NCI-H2081 (cell line): ENCODE results near the gene PCDHGB7.
A peak's percentile ranks its signal among the peaks of the same experiment; 100 is the strongest.
"Not testable (repeated sequence)": the region's sequence is repeated elsewhere in the genome, so short reads cannot be mapped to it uniquely, and the experiment has no call there.

Experiments
- DNase-seq, 2 experiments: peaks; one replicate each; lab custom pipeline; 2025; lab: John Stamatoyannopoulos, UW

Gene PCDHGB7

DNA sequence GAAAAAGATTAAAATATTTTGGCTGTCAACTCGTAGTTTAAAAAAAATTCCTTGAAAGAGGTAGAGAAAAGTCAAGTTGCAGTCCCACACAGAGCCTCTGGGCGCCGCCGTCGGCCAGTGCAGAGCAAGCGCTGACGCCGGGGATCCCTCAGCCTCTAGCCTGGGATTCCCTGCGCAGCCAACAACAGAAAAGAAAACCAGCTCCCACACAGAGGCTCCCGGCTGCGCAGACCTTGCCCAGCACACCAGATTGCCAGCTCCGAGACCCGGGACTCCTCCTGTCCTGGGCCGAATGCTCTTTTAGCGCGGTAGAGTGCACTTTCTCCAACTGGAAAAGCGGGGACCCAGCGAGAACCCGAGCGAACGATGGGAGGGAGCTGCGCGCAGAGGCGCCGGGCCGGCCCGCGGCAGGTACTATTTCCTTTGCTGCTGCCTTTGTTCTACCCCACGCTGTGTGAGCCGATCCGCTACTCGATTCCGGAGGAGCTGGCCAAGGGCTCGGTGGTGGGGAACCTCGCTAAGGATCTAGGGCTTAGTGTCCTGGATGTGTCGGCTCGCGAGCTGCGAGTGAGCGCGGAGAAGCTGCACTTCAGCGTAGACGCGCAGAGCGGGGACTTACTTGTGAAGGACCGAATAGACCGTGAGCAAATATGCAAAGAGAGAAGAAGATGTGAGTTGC is at the start of gene PCDHGB7:
PCDHGB7 (plus strand) TSS at position 184 of the 679 bp plus-strand sequence; CDS start at position 367, 183 bp downstream.
- peak; percentile 58 to 73 for DNase-seq

GRCh38 chr5:141369994-141370848 is 47.3 kb upstream of the PCDHGB7 start, which contains the start of gene PCDHGB3:
Gene PCDHGB3, plus strand, starts transcription at chr5:141370242. Its CDS starts 153 bp downstream, at chr5:141370395.
- no peak for DNase-seq

DNA sequence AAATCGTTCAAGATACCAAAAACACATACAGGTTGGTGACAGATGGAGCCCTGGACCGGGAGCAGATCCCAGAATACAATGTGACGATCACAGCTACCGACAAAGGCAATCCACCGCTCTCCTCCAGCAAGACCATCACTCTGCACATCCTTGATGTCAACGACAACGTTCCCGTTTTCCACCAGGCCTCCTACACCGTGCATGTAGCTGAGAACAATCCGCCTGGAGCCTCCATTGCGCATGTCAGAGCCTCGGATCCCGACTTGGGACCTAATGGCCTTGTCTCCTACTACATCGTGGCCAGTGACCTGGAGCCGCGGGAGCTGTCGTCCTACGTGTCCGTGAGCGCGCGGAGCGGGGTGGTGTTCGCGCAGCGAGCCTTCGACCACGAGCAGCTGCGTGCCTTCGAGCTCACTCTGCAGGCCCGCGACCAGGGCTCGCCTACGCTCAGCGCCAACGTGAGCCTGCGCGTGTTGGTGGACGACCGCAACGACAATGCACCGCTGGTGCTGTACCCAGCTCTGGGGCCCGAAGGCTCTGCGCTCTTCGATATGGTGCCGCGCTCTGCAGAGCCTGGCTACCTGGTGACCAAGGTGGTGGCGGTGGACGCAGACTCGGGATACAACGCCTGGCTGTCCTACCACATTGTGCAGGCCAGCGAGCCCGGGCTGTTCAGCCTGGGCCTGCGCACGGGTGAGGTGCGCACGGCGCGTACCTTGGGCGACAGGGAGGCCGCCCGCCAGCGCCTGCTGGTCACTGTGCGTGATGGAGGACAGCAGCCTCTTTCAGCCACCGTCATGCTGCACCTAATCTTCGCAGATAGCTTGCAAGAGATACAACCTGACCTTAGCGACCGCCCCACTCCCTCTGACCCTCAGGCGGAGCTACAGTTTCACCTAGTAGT is 45.7 kb upstream of the PCDHGB7 start:
- DNase-seq = no peak

DNA sequence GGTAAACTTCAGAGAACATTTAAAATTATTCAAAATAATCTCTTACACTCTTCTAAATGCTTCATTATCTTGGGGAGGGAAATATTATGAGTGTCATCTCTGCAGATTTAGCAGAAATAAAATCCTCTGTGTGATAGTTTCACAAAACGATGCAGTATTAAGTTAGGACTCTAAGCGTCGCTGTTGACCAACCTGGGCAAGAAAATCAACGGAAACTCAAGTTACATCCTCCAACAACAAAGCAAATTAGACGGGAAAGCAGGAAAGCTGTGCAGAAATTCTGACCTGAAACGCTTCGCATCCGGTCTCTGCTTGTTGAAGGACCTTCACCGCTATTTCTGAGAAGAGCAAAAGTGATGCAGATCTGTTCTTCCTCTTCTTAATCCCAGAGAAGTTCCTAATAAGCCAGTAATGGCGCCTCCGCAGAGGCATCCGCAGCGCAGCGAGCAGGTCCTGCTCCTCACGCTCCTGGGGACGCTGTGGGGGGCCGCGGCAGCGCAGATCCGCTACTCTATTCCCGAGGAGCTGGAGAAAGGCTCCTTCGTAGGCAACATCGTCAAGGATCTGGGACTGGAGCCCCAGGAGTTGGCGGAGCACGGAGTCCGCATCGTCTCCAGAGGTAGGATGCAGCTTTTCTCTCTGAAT is 43.7 kb upstream of the PCDHGB7 start, which contains the start of gene PCDHGA6:
PCDHGA6 (plus strand) TSS at position 219 of the 645 bp plus-strand sequence; CDS start at position 412, 193 bp downstream.
- no peak for DNase-seq

GRCh38 chr5:141374627-141375026 is 42.9 kb upstream of the PCDHGB7 start:
- DNase-seq = no peak

- DNase-seq = not testable (repeated sequence)
These were observed 41.9 kb upstream of the PCDHGB7 start for GRCh38 chr5:141375444-141376155.

- no peak for DNase-seq
These were observed 34.8 kb upstream of the PCDHGB7 start, which contains the start of gene PCDHGA7 for GRCh38 chr5:141382469-141383294. Gene PCDHGA7, plus strand, starts transcription at chr5:141382742. Its CDS starts 158 bp downstream, at chr5:141382900.

DNA sequence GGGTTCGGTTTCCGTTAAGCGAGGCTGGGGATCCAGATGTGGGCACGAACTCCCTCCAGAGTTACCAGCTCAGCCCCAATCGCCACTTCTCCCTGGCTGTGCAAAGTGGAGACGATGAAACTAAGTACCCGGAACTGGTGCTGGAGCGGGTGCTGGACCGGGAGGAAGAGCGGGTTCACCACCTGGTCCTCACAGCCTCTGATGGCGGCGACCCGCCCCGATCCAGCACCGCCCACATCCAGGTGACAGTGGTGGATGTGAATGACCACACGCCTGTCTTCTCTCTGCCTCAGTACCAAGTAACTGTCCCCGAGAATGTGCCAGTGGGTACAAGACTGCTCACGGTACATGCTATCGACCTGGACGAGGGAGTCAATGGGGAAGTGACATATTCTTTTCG is 34.1 kb upstream of the PCDHGB7 start:
- DNase-seq = no peak

- no peak for DNase-seq
These were observed 32.8 kb upstream of the PCDHGB7 start for GRCh38 chr5:141384471-141385267.

DNA sequence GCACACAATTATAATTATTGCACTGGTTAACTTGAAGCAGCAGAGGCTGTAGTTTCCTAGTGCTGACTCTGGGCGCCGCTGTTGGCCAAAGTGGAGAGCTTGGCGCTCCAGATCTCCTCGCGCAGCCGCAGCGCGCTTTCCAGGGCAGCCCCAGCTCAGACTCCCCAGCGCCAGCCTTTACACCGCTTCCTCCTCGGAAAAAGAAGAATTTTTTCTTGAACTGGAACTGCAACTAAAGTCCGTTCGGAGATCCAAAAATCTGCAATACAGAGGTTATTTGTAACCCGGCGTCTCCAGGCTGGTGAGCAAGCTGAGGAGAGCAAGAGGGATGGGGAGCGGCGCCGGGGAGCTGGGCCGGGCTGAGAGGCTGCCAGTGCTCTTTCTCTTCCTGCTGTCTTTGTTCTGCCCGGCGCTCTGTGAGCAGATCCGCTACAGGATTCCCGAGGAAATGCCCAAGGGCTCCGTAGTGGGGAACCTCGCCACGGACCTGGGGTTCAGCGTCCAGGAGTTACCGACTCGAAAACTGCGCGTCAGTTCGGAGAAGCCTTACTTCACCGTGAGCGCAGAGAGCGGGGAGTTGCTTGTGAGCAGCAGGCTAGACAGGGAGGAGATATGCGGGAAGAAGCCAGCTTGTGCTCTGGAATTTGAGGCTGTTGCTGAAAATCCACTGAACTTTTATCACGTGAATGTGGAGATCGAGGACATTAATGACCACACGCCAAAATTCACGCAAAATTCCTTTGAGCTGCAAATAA is 29.7 kb upstream of the PCDHGB7 start, which contains the start of gene PCDHGB4:
PCDHGB4 (plus strand) TSS at position 142 of the 755 bp plus-strand sequence; CDS start at position 329, 187 bp downstream.
- DNase-seq = not testable (repeated sequence)

DNA sequence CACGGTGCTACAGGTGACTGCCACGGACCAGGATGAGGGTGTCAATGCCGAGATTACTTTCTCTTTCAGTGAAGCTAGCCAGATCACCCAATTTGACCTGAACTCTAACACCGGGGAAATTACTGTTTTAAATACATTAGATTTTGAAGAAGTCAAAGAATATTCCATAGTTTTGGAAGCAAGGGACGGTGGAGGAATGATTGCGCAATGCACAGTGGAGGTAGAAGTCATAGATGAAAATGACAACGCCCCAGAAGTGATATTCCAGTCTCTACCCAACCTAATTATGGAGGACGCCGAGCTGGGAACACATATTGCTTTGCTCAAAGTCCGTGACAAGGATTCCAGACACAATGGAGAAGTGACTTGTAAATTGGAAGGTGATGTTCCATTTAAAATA is 28.8 kb upstream of the PCDHGB7 start:
- no peak for DNase-seq

DNA sequence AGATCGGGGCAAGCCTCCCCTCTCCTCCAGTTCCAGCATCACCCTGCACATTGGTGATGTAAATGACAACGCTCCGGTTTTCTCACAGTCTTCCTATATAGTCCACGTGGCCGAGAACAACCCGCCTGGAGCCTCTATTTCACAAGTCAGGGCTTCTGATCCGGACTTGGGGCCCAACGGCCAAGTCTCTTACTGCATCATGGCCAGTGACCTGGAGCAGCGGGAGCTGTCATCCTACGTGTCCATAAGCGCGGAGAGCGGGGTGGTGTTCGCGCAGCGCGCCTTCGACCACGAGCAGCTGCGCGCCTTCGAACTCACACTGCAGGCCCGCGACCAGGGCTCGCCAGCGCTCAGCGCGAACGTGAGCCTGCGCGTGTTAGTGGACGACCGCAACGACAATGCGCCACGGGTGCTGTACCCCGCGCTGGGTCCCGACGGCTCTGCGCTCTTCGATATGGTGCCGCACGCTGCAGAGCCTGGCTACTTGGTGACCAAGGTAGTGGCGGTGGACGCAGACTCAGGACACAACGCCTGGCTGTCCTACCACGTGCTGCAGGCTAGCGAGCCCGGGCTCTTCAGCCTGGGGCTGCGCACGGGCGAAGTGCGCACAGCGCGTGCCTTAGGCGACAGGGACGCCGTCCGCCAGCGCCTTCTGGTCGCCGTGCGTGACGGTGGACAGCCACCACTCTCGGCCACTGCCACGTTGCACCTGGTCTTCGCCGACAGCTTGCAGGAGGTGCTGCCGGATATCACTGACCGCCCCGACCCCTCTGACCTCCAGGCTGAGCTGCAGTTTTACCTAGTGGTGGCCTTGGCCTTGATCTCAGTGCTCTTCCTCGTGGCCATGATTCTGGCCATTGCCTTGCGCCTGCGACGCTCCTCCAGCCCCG is 28.1 kb upstream of the PCDHGB7 start:
- no peak for DNase-seq

GRCh38 chr5:141392429-141393198 is 24.9 kb upstream of the PCDHGB7 start, which contains the start of gene PCDHGA8:
Gene PCDHGA8, plus strand, starts transcription at chr5:141392633. Its CDS starts 181 bp downstream, at chr5:141392814.
- no peak for DNase-seq

GRCh38 chr5:141393267-141393666 is 24.2 kb upstream of the PCDHGB7 start:
- DNase-seq = no peak

DNA sequence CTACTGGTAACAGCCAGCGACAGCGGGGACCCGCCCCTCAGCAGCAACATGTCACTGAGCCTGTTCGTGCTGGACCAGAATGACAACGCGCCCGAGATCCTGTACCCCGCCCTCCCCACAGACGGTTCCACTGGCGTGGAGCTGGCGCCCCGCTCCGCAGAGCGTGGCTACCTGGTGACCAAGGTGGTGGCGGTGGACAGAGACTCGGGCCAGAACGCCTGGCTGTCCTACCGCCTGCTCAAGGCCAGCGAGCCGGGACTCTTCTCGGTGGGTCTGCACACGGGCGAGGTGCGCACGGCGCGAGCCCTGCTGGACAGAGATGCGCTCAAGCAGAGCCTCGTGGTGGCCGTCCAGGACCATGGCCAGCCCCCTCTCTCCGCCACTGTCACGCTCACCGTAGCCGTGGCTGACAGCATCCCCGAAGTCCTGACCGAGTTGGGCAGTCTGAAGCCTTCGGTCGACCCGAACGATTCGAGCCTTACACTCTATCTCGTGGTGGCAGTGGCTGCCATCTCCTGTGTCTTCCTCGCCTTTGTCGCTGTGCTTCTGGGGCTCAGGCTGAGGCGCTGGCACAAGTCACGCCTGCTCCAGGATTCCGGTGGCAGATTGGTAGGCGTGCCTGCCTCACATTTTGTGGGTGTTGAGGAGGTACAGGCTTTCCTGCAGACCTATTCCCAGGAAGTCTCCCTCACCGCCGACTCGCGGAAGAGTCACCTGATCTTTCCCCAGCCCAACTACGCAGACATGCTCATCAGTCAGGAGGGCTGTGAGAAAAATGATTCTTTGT is 22.9 kb upstream of the PCDHGB7 start:
- not testable (repeated sequence) for DNase-seq
